T-cell (primary cell): ENCODE results near the gene ABCG8. TPM values are rescaled to one million over a fixed set of nuclear protein-coding genes. Genes with fewer than 3 reads are reported as not detected.

ENCODE experiments used
- ATAC-seq, 4 experiments: fragments of 200-7000 bp in 3 of 4; fragments of 150-1000 bp in 1 of 4; cut with Tn5 transposase; replicated peaks in 1 of 4; 1 replicate in 3 of 4; 2 replicates in 1 of 4; pipeline ENCODE4 v1.10.0; 2021; ENCODE audit warnings: moderate library complexity in 3 of 4, mild to moderate bottlenecking in 2 of 4, moderate number of reproducible peaks in 1 of 4
- CTCF ChIA-PET, 2 donors: fragments of 300-600 bp; sonication (Branson Sonifier 250); formaldehyde crosslinking; loops; one replicate each; lab custom pipeline; 2022; ENCODE audit warnings: antibody characterized with exemption in 2 of 2; lab: Charles Lee
- POLR2A ChIA-PET, 2 donors: fragments of 300-600 bp; sonication (Branson Sonifier 250); formaldehyde crosslinking; loops; one replicate each; lab custom pipeline; 2022; ENCODE audit warnings: antibody characterized with exemption in 2 of 2; lab: Charles Lee
- DNase-seq, 35 experiments: peaks; one replicate each; pipeline versions ENCODE4 v3.0.0 to v3.0.0-alpha.2; 2013 to 2023
- H3K27ac ChIP-seq: one replicate; pipeline ENCODE4 v1.5.1; 2013; ENCODE audit warnings: low read length
- H3K27me3 ChIP-seq, 2 experiments: replicated peaks in 1 of 2; 1 replicate in 1 of 2; 2 replicates in 1 of 2; pipeline versions ENCODE4 v1.6.1 to v1.7.0; 2013; ENCODE audit warnings: low read length in 1 of 2, mixed read lengths in 1 of 2; ENCODE audit not compliant: control insufficient read depth in 2 of 2, insufficient read depth in 2 of 2; ENCODE audit errors: extremely low read depth in 1 of 2
- H3K36me3 ChIP-seq, 2 donors: 1 replicate in 1 of 2; 2 replicates in 1 of 2; pipeline versions ENCODE4 v1.6.1 to v1.7.0; 2013; ENCODE audit warnings: low read length in 1 of 2; ENCODE audit not compliant: control insufficient read depth in 2 of 2, insufficient read depth in 1 of 2; ENCODE audit errors: extremely low read depth in 1 of 2
- H3K4me1 ChIP-seq, 2 experiments: 1 replicate in 1 of 2; 2 replicates in 1 of 2; pipeline versions ENCODE4 v1.6.1 to v1.7.0; 2013; ENCODE audit warnings: low read length in 2 of 2, mixed read lengths in 1 of 2; ENCODE audit not compliant: insufficient read depth in 2 of 2, control insufficient read depth in 1 of 2; ENCODE audit errors: extremely low read depth in 1 of 2
- H3K4me3 ChIP-seq, 2 donors: 1 replicate in 1 of 2; 2 replicates in 1 of 2; pipeline versions ENCODE4 v1.5.1 to v1.7.0; 2013; ENCODE audit warnings: mild to moderate bottlenecking in 2 of 2, low read length in 1 of 2, moderate library complexity in 1 of 2; ENCODE audit not compliant: control insufficient read depth in 1 of 2; ENCODE audit errors: extremely low read depth in 1 of 2
- H3K9me3 ChIP-seq: 2 replicates; pipeline ENCODE4 v1.7.0; 2013
- H3K27ac Mint-ChIP-seq, 2 donors: one replicate each; pipeline ENCODE4 v1.8.0; 2020 to 2021; ENCODE audit warnings: mild to moderate bottlenecking in 2 of 2, mixed read lengths in 2 of 2
- H3K27me3 Mint-ChIP-seq, 2 donors: one replicate each; pipeline ENCODE4 v1.8.0; 2021 to 2022; ENCODE audit warnings: mixed read lengths in 2 of 2
- H3K36me3 Mint-ChIP-seq: one replicate; pipeline ENCODE4 v1.8.0; 2021; ENCODE audit warnings: mixed read lengths
- H3K4me1 Mint-ChIP-seq, 3 donors: one replicate each; pipeline ENCODE4 v1.8.0; 2020 to 2022; ENCODE audit warnings: mixed read lengths in 3 of 3, mild to moderate bottlenecking in 1 of 3
- H3K4me3 Mint-ChIP-seq, 3 donors: one replicate each; pipeline ENCODE4 v1.8.0; 2020 to 2022; ENCODE audit warnings: mild to moderate bottlenecking in 3 of 3, mixed read lengths in 3 of 3, moderate library complexity in 3 of 3
- H3K9me3 Mint-ChIP-seq, 3 donors: one replicate each; pipeline ENCODE4 v1.8.0; 2020 to 2022; ENCODE audit warnings: mixed read lengths in 3 of 3
- WGBS: methylation state at CpG from one replicate; pipeline ENCODE4 v1.1.5; 2013; ENCODE audit warnings: missing lambda C conversion rate; ENCODE audit not compliant: insufficient coverage; 5-methylcytosine and 5-hydroxymethylcytosine counted together
- total RNA-seq, 35 experiments: library from RNA in 6 of 35; stranded (reverse) in 6 of 35; fragments of 120-200 nt in 1 of 35; gene quantifications; one replicate each; pipeline versions ENCODE4 v1.2.1 to v1.2.4 and lab custom pipeline; 2013 to 2026

ABCG8 gene
- total RNA-seq, 5 donors from 2014 or later (not counting 1 experiment from before 2014, with no cell fraction given): 0.09 TPM; not detected in 3

- Mint-ChIP-seq H3K4me1 (peaks cover 4 to 6% (median 4%) of the 10 kb centered on the region in 3 donors), H3K9me3 (no peaks in the 10 kb centered on the region), H3K27me3 (peaks cover 14 to 29% of the 10 kb centered on the region in 2 donors), H3K36me3 (no peaks in the 10 kb centered on the region), H3K27ac (no peak overlapping the region), H3K4me3 (no peak overlapping the region)
- H3K27ac ChIP-seq: no peak overlapping the region
- peaks cover 2 to 32% of the 10 kb centered on the region in 2 experiments for H3K27me3 ChIP-seq
- H3K4me3 ChIP-seq: no peak overlapping the region
- no peak for DNase-seq
- CTCF ChIA-PET: no interaction called here
- no peak for ATAC-seq
- H3K9me3 ChIP-seq: no peaks in the 10 kb centered on the region
- 49% methylated on average over 2 of the region's 3 CpGs for WGBS
- H3K4me1 ChIP-seq: no peaks in the 10 kb centered on the region
- POLR2A ChIA-PET: no interaction called here
- H3K36me3 ChIP-seq: no peaks in the 10 kb centered on the region
These were observed 6.3 kb upstream of the ABCG8 start for GRCh38 chr2:43832457-43832856.

GRCh38 chr2:43837033-43837432 lies 1.7 kb upstream of the ABCG8 start:
- ChIA-PET POLR2A (no interaction called here), CTCF (interaction anchor here (0.6 to 0.7 kb wide), 2 partner anchors 618 to 688 kb away, joined by 3 to 7 read pairs; no protein-coding TSS in a partner anchor)
- Mint-ChIP-seq H3K9me3 (no peaks in the 10 kb centered on the region), H3K27me3 (peaks cover 4 to 19% of the 10 kb centered on the region in 2 donors), H3K36me3 (no peaks in the 10 kb centered on the region), H3K27ac (no peak overlapping the region), H3K4me1 (no peaks in the 10 kb centered on the region), H3K4me3 (no peak overlapping the region)
- no peak for DNase-seq
- H3K36me3 ChIP-seq: no peaks in the 10 kb centered on the region
- no peak overlapping the region for H3K27ac ChIP-seq
- no peak overlapping the region for H3K4me3 ChIP-seq
- WGBS: no CpG with 5 or more reads among the region's 4 CpGs
- no peaks in the 10 kb centered on the region for H3K9me3 ChIP-seq
- ATAC-seq: no peak
- peaks cover 0 to 26% of the 10 kb centered on the region in 2 experiments for H3K27me3 ChIP-seq
- H3K4me1 ChIP-seq: no peaks in the 10 kb centered on the region

GRCh38 chr2:43837831-43838559 lies 776 bp upstream of the ABCG8 start:
- no peaks in the 10 kb centered on the region for H3K4me1 ChIP-seq
- H3K4me3 ChIP-seq: no peak overlapping the region
- Mint-ChIP-seq H3K4me1 (no peaks in the 10 kb centered on the region), H3K9me3 (no peaks in the 10 kb centered on the region), H3K27me3 (peaks cover 4 to 16% of the 10 kb centered on the region in 2 donors), H3K27ac (no peak overlapping the region), H3K4me3 (no peak overlapping the region), H3K36me3 (no peaks in the 10 kb centered on the region)
- ChIA-PET POLR2A (no interaction called here), CTCF (no interaction called here)
- no peaks in the 10 kb centered on the region for H3K36me3 ChIP-seq
- H3K27me3 ChIP-seq: peaks cover 0 to 23% of the 10 kb centered on the region in 2 experiments
- WGBS: 91% methylated on average over 17 of the region's 21 CpGs
- no peak for ATAC-seq
- no peak for DNase-seq
- no peaks in the 10 kb centered on the region for H3K9me3 ChIP-seq
- H3K27ac ChIP-seq: no peak overlapping the region

- ChIA-PET CTCF (no interaction called here), POLR2A (no interaction called here)
- peaks cover 0 to 28% of the 10 kb centered on the region in 2 experiments for H3K27me3 ChIP-seq
- no peaks in the 10 kb centered on the region for H3K4me1 ChIP-seq
- no peaks in the 10 kb centered on the region for H3K9me3 ChIP-seq
- H3K4me3 ChIP-seq: no peak overlapping the region
- no peak overlapping the region for H3K27ac Mint-ChIP-seq
- no peaks in the 10 kb centered on the region for H3K9me3 Mint-ChIP-seq
- 73% methylated on average over 5 of the region's 14 CpGs for WGBS
- H3K4me3 Mint-ChIP-seq: no peak overlapping the region
- DNase-seq (no peak), ATAC-seq (no peak)
- no peaks in the 10 kb centered on the region for H3K36me3 ChIP-seq
- H3K27me3 Mint-ChIP-seq: peaks cover 0 to 8% of the 10 kb centered on the region in 2 donors
- no peak overlapping the region for H3K27ac ChIP-seq
- H3K4me1 Mint-ChIP-seq: no peaks in the 10 kb centered on the region
- H3K36me3 Mint-ChIP-seq: no peaks in the 10 kb centered on the region
These were observed 1.2 kb downstream of the ABCG8 start for GRCh38 chr2:43839776-43840564.

- Mint-ChIP-seq H3K9me3 (no peaks in the 10 kb centered on the region), H3K4me3 (no peak overlapping the region), H3K27ac (no peak overlapping the region), H3K4me1 (no peaks in the 10 kb centered on the region), H3K27me3 (peaks cover 0 to 8% of the 10 kb centered on the region in 2 donors), H3K36me3 (no peaks in the 10 kb centered on the region)
- Histone ChIP-seq H3K36me3 (no peaks in the 10 kb centered on the region), H3K27me3 (peaks cover 0 to 28% of the 10 kb centered on the region in 2 experiments), H3K4me3 (no peak overlapping the region), H3K9me3 (no peaks in the 10 kb centered on the region), H3K27ac (no peak overlapping the region), H3K4me1 (no peaks in the 10 kb centered on the region)
- POLR2A ChIA-PET: no interaction called here
- DNase-seq (no peak), ATAC-seq (no peak)
- CTCF ChIA-PET: no interaction called here
- 85% methylated on average over 4 of the region's 5 CpGs for WGBS
These were observed 2.2 kb downstream of the ABCG8 start for GRCh38 chr2:43840965-43841364.

GRCh38 chr2:43841949-43842865 lies 3.4 kb downstream of the ABCG8 start:
- Mint-ChIP-seq H3K4me1 (no peaks in the 10 kb centered on the region), H3K27ac (no peak overlapping the region), H3K36me3 (no peaks in the 10 kb centered on the region), H3K9me3 (no peaks in the 10 kb centered on the region), H3K27me3 (peaks cover 0 to 6% of the 10 kb centered on the region in 2 donors), H3K4me3 (no peak overlapping the region)
- ATAC-seq (no peak), DNase-seq (no peak)
- Histone ChIP-seq H3K27ac (no peak overlapping the region), H3K4me3 (no peak overlapping the region), H3K9me3 (no peaks in the 10 kb centered on the region), H3K4me1 (no peaks in the 10 kb centered on the region), H3K27me3 (peaks cover 0 to 30% of the 10 kb centered on the region in 2 experiments), H3K36me3 (no peaks in the 10 kb centered on the region)
- WGBS: 94% methylated on average over 8 of the region's 14 CpGs
- ChIA-PET CTCF (no interaction called here), POLR2A (no interaction called here)
